GM18870 (cell line): ENCODE results near the gene EFHC1.
A peak's percentile ranks its signal among the peaks of the same experiment; 100 is the strongest.

Experiments used
- ATAC-seq: cut with Tn5 transposase; IDR thresholded peaks from one replicate; pipeline ENCODE4 v1.9.1; 2021; ENCODE audit warnings: moderate library complexity; ENCODE audit not compliant: unreplicated experiment

EFHC1 gene

GRCh38 chr6:52516269-52516668 is 96.1 kb downstream of the EFHC1 start:
- ATAC-seq, result no peak

GRCh38 chr6:52516943-52517342 is 96.8 kb downstream of the EFHC1 start:
- no peak for ATAC-seq

GRCh38 chr6:52517502-52518278 is 97.5 kb downstream of the EFHC1 start:
- ATAC-seq, result peak; percentile 97

- ATAC-seq, result no peak
Observed at GRCh38 chr6:52518279-52518945, 98.3 kb downstream of the EFHC1 start.

GRCh38 chr6:52519618-52520017 is 99.5 kb downstream of the EFHC1 start:
- ATAC-seq, result no peak

GRCh38 chr6:52522151-52522626 is 102.0 kb downstream of the EFHC1 start:
- ATAC-seq, result no peak

GRCh38 chr6:52522655-52523054 is 102.5 kb downstream of the EFHC1 start:
- no peak for ATAC-seq

- no peak for ATAC-seq
Observed at GRCh38 chr6:52523378-52524142, 103.4 kb downstream of the EFHC1 start.

- ATAC-seq, result no peak
Observed at GRCh38 chr6:52524918-52525317, 104.8 kb downstream of the EFHC1 start.

GRCh38 chr6:52526634-52527033 is 106.5 kb downstream of the EFHC1 start:
- no peak for ATAC-seq

- ATAC-seq, result no peak
Observed at GRCh38 chr6:52527436-52527835, 107.3 kb downstream of the EFHC1 start.

GRCh38 chr6:52529311-52529710 is 109.2 kb downstream of the EFHC1 start:
- ATAC-seq, result no peak

- ATAC-seq, result no peak
Observed at GRCh38 chr6:52530351-52530750, 110.2 kb downstream of the EFHC1 start.

- no peak for ATAC-seq
Observed at GRCh38 chr6:52531396-52531795, 111.3 kb downstream of the EFHC1 start.

GRCh38 chr6:52531834-52532233 is 111.7 kb downstream of the EFHC1 start:
- ATAC-seq, result no peak

GRCh38 chr6:52532457-52532856 is 112.3 kb downstream of the EFHC1 start:
- ATAC-seq, result no peak

GRCh38 chr6:52533491-52533890 is 113.3 kb downstream of the EFHC1 start:
- ATAC-seq, result no peak

GRCh38 chr6:52534363-52534762 is 114.2 kb downstream of the EFHC1 start:
- no peak for ATAC-seq

- ATAC-seq, result no peak
Observed at GRCh38 chr6:52534966-52535390, 114.8 kb downstream of the EFHC1 start.

GRCh38 chr6:52535711-52536423 is 115.7 kb downstream of the EFHC1 start:
- no peak for ATAC-seq

GRCh38 chr6:52536424-52536916 is 116.3 kb downstream of the EFHC1 start:
- peak; percentile 16 for ATAC-seq
